GM23338 (cell line): ENCODE measurements around the gene TBPL1. TPM values are rescaled to one million over a fixed set of nuclear protein-coding genes. Genes with fewer than 3 reads are reported as not detected.

Experiments
- ATAC-seq: fragments of 200-7000 bp; cut with Tn5 transposase; 3 replicates; pipeline ENCODE4 v1.9.1; 2020
- DNase-seq: peaks from one replicate; pipeline ENCODE4 v3.0.0-alpha.2; 2015; ENCODE audit warnings: low spot score
- H2AFZ ChIP-seq: fragments of 200-600 bp; sonication (generic); 2 replicates; pipeline ENCODE4 v1.8.0; 2016; ENCODE audit warnings: antibody characterized with exemption, mild to moderate bottlenecking, moderate library complexity
- H3F3A ChIP-seq: fragments of 200-600 bp; sonication (generic); replicated peaks from 2 replicates; pipeline ENCODE4 v1.8.0; 2017; ENCODE audit warnings: antibody characterized with exemption, mixed run types, low read depth
- H3K27ac ChIP-seq: fragments of 200-600 bp; sonication (generic); 2 replicates; pipeline ENCODE4 v1.6.1; 2016; ENCODE audit warnings: low read depth
- H3K27me3 ChIP-seq: fragments of 200-600 bp; sonication (generic); 2 replicates; pipeline ENCODE4 v1.8.0; 2016; ENCODE audit warnings: mild to moderate bottlenecking, mixed run types, moderate library complexity; ENCODE audit not compliant: insufficient read depth
- H3K36me3 ChIP-seq: fragments of 200-600 bp; sonication (generic); 2 replicates; pipeline ENCODE4 v1.8.0; 2016; ENCODE audit warnings: mild to moderate bottlenecking; ENCODE audit not compliant: insufficient read depth
- H3K4me1 ChIP-seq: fragments of 200-600 bp; sonication (generic); 2 replicates; pipeline ENCODE4 v1.8.0; 2016; ENCODE audit warnings: mild to moderate bottlenecking, moderate library complexity; ENCODE audit not compliant: insufficient read depth
- H3K4me2 ChIP-seq: fragments of 200-600 bp; sonication (generic); 2 replicates; pipeline ENCODE4 v1.7.1; 2017; ENCODE audit warnings: mixed run types
- H3K4me3 ChIP-seq: fragments of 200-600 bp; sonication (generic); 2 replicates; pipeline ENCODE4 v1.6.1; 2016; ENCODE audit warnings: mixed run types
- H3K79me2 ChIP-seq: fragments of 200-600 bp; sonication (generic); replicated peaks from 2 replicates; pipeline ENCODE4 v1.8.0; 2017; ENCODE audit warnings: mild to moderate bottlenecking; ENCODE audit not compliant: insufficient read depth
- H3K9me2 ChIP-seq: fragments of 200-600 bp; sonication (generic); 2 replicates; pipeline ENCODE4 v1.8.0; 2017; ENCODE audit not compliant: insufficient read depth
- H4K20me1 ChIP-seq: fragments of 200-600 bp; sonication (generic); replicated peaks from 2 replicates; pipeline ENCODE4 v1.8.0; 2017; ENCODE audit warnings: mild to moderate bottlenecking; ENCODE audit not compliant: insufficient read depth
- H3K27ac Mint-ChIP-seq: 2 replicates; pipeline ENCODE4 v1.8.0; 2020; ENCODE audit warnings: inconsistent platforms, mild to moderate bottlenecking, moderate library complexity, mixed read lengths
- H3K27me3 Mint-ChIP-seq: 3 replicates; pipeline ENCODE4 v1.8.0; 2022; ENCODE audit warnings: low read depth, mild to moderate bottlenecking, moderate library complexity, mixed read lengths, inconsistent platforms; ENCODE audit not compliant: insufficient read depth, poor library complexity
- H3K36me3 Mint-ChIP-seq: 3 replicates; pipeline ENCODE4 v1.8.0; 2021; ENCODE audit warnings: low read depth, mild to moderate bottlenecking, inconsistent platforms, moderate library complexity, mixed read lengths
- H3K4me1 Mint-ChIP-seq: 3 replicates; pipeline ENCODE4 v1.8.0; 2020; ENCODE audit warnings: mild to moderate bottlenecking, inconsistent platforms, mixed read lengths
- H3K4me3 Mint-ChIP-seq: 3 replicates; pipeline ENCODE4 v1.8.0; 2021; ENCODE audit warnings: moderate library complexity, mild to moderate bottlenecking, inconsistent platforms, mixed read lengths
- H3K9me3 Mint-ChIP-seq: 3 replicates; pipeline ENCODE4 v1.8.0; 2020; ENCODE audit warnings: moderate library complexity, mild to moderate bottlenecking, inconsistent platforms, mixed read lengths
- CREB1 ChIP-seq: fragments of 250-450 bp; sonication (Bioruptor Pico); IDR thresholded peaks from 2 replicates; pipeline ENCODE4 v1.5.0; 2020; ENCODE audit warnings: low read depth, mild to moderate bottlenecking, moderate library complexity
- EZH2 ChIP-seq: fragments of 200-600 bp; sonication (generic); IDR thresholded peaks from one replicate; pipeline ENCODE4 v1.8.0; 2017; ENCODE audit warnings: antibody characterized with exemption, mild to moderate bottlenecking, low read depth; ENCODE audit not compliant: unreplicated experiment
- EZH2phosphoT487 ChIP-seq: fragments of 200-600 bp; sonication (generic); IDR thresholded peaks from one replicate; pipeline ENCODE4 v1.8.1; 2018; ENCODE audit warnings: antibody characterized with exemption; ENCODE audit not compliant: unreplicated experiment
- JUNB ChIP-seq: IDR thresholded peaks from one replicate; pipeline ENCODE4 v1.6.1; 2016; ENCODE audit warnings: antibody characterized with exemption; ENCODE audit not compliant: unreplicated experiment
- NANOG ChIP-seq: IDR thresholded peaks from 2 replicates; pipeline ENCODE4 v1.6.1; 2016; ENCODE audit warnings: antibody characterized with exemption, borderline replicate concordance
- POLR2AphosphoS5 ChIP-seq: IDR thresholded peaks from 2 replicates; pipeline ENCODE4 v1.6.1; 2016; ENCODE audit warnings: antibody characterized with exemption, low read depth
- STAT1 ChIP-seq: IDR thresholded peaks from one replicate; pipeline ENCODE4 v1.6.1; 2016; ENCODE audit warnings: antibody characterized with exemption; ENCODE audit not compliant: unreplicated experiment
- ZNF114 ChIP-seq: fragments of 250-450 bp; sonication (Bioruptor Pico); IDR thresholded peaks from 2 replicates; pipeline ENCODE4 v1.5.0; 2020; ENCODE audit warnings: mild to moderate bottlenecking, moderate library complexity
- ZNF331 ChIP-seq: fragments of 250-450 bp; sonication (Bioruptor Pico); IDR thresholded peaks from 2 replicates; pipeline ENCODE4 v1.5.0; 2020; ENCODE audit warnings: low read depth, mild to moderate bottlenecking, moderate library complexity
- polyA plus RNA-seq: library from polyadenylated mRNA; unstranded; fragments of >200 nt; fragmentation: Nextera tagmentation; extraction: Ambion mirVana; gene quantifications from 2 replicates; pipeline ENCODE4 v1.2.1, GENCODE V29; 2016
- total RNA-seq: library from RNA; depleted of rRNA; stranded (reverse); fragments of >200 nt; shearing (Covaris generic); gene quantifications from 2 replicates; pipeline ENCODE4 v1.2.3, GENCODE V29; 2014
- TF ChIP-seq, protein P1 (sequence below), 2 experiments: fragments of 200-600 bp in 1 of 2; sonication (generic) in 1 of 2; conservative IDR thresholded peaks; 2 replicates each; pipeline versions ENCODE4 v1.5.1 to v1.6.1; 2016 to 2017; ENCODE audit warnings: antibody characterized with exemption in 2 of 2, low read depth in 2 of 2, mild to moderate bottlenecking in 2 of 2, moderate library complexity in 1 of 2
- TF ChIP-seq, protein P2 (sequence below): IDR thresholded peaks from one replicate; pipeline ENCODE4 v1.6.1; 2018; ENCODE audit warnings: antibody characterized with exemption; ENCODE audit not compliant: unreplicated experiment
- TF ChIP-seq, protein P3 (sequence below): IDR thresholded peaks from 2 replicates; pipeline ENCODE4 v1.6.1; 2016; ENCODE audit warnings: antibody characterized with exemption

Gene TBPL1
- total and polyA plus RNA-seq, 2 experiments from 2014 or later, result 72.9 to 139 TPM

DNA sequence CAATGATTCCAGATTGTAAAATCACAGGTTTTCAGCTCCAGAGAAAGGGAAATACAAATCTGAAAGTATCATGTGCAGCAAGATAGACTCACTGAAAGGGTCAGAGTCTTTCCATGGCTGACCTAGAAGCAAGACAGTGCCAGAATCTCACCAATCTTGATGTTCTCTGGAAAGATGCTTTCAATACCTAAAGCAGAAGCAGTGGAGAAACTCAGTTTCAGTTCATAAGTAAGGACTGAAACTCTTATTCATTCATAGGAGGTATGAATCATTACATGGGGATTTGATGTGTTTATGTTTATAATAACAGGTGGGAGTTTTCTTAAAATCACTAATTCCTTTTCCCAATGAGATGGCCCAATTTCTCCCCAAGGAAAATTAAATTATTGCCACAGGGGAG lies 56.9 kb downstream of the TBPL1 start (continued):
- TF ChIP-seq, protein P1, sequence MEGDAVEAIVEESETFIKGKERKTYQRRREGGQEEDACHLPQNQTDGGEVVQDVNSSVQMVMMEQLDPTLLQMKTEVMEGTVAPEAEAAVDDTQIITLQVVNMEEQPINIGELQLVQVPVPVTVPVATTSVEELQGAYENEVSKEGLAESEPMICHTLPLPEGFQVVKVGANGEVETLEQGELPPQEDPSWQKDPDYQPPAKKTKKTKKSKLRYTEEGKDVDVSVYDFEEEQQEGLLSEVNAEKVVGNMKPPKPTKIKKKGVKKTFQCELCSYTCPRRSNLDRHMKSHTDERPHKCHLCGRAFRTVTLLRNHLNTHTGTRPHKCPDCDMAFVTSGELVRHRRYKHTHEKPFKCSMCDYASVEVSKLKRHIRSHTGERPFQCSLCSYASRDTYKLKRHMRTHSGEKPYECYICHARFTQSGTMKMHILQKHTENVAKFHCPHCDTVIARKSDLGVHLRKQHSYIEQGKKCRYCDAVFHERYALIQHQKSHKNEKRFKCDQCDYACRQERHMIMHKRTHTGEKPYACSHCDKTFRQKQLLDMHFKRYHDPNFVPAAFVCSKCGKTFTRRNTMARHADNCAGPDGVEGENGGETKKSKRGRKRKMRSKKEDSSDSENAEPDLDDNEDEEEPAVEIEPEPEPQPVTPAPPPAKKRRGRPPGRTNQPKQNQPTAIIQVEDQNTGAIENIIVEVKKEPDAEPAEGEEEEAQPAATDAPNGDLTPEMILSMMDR (conservative IDR thresholded peaks at IDR 0.05; ENCODE audit: low read depth in 2 of 2), result no peak
- TF ChIP-seq POLR2AphosphoS5 (no peak), STAT1 (no peak), NANOG (no peak), CREB1 (CRISPR knock-in tag) (no peak), ZNF114 (CRISPR knock-in tag) (no peak)

DNA sequence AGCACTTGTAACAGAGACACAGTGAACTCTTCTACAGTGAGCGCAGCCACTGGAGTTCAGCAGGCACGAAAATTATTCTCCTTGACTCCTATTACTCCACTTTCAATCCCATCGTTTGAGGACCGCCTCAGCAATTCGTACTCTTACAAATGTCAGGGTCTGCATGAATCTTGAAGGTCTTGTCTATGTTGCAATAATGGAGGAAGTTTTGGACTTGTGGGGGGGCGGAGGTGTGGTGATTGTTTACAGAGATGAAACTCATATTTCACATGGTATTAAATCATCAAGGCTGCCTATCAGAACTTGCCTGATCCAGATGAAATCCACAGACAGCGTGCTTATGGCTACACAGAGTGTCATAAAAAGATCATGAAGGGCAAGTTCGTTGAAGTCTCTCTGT lies 57.4 kb downstream of the TBPL1 start:
- H4K20me1 ChIP-seq, result no peaks in the 10 kb centered on the region
- no peak overlapping the region for H3K27ac ChIP-seq
- DNase-seq (no peak), ATAC-seq (no peak)
- TF ChIP-seq NANOG, result no peak
- no peaks in the 10 kb centered on the region for H3K36me3 Mint-ChIP-seq
- no peak overlapping the region for H3K4me3 ChIP-seq
- H3K27me3 Mint-ChIP-seq, result peaks cover 4% of the 10 kb centered on the region
- H3K9me2 ChIP-seq, result no peaks in the 10 kb centered on the region
- no peaks in the 10 kb centered on the region for H3K9me3 Mint-ChIP-seq
- H3K79me2 ChIP-seq, result no peaks in the 10 kb centered on the region
- H3K4me3 Mint-ChIP-seq, result no peak overlapping the region
- no peak overlapping the region for H3K27ac Mint-ChIP-seq
- H2AFZ ChIP-seq, result no peak overlapping the region
- H3K36me3 ChIP-seq, result no peaks in the 10 kb centered on the region
- no peaks in the 10 kb centered on the region for H3F3A ChIP-seq
- H3K4me1 Mint-ChIP-seq, result peaks cover 13% of the 10 kb centered on the region
- H3K4me2 ChIP-seq, result no peak overlapping the region
- no peaks in the 10 kb centered on the region for H3K27me3 ChIP-seq
- H3K4me1 ChIP-seq, result peaks cover 7% of the 10 kb centered on the region

DNA sequence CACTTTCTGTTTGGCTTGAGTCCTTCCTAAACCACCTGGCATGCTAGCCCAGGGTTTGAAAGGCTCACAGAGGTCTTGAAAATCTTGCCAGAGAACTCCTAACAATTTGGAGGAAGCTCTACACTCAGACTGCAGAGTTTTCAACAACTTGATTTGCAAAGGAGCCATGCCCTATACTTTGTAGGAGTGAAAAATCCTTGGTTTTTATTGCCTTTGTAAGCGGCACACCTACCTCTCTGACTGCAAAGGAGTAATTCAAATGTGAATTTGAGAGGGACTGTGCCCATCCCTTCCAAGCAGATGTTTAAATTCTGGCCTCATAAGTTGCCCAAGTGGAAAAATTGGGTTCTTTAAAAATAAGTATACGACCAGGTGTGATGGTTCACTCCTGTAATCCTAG lies 58.0 kb downstream of the TBPL1 start:
- Mint-ChIP-seq H3K4me1 (peaks cover 17% of the 10 kb centered on the region), H3K27ac (no peak overlapping the region; the same call in 1 of the 2 replicates)
- no peaks in the 10 kb centered on the region for H3K36me3 ChIP-seq
- TF ChIP-seq NANOG (no peak), EZH2 (no peak), STAT1 (no peak), EZH2phosphoT487 (no peak), JUNB (no peak), ZNF331 (no peak), ZNF114 (CRISPR knock-in tag) (no peak), POLR2AphosphoS5 (no peak)
- TF ChIP-seq, protein P2, sequence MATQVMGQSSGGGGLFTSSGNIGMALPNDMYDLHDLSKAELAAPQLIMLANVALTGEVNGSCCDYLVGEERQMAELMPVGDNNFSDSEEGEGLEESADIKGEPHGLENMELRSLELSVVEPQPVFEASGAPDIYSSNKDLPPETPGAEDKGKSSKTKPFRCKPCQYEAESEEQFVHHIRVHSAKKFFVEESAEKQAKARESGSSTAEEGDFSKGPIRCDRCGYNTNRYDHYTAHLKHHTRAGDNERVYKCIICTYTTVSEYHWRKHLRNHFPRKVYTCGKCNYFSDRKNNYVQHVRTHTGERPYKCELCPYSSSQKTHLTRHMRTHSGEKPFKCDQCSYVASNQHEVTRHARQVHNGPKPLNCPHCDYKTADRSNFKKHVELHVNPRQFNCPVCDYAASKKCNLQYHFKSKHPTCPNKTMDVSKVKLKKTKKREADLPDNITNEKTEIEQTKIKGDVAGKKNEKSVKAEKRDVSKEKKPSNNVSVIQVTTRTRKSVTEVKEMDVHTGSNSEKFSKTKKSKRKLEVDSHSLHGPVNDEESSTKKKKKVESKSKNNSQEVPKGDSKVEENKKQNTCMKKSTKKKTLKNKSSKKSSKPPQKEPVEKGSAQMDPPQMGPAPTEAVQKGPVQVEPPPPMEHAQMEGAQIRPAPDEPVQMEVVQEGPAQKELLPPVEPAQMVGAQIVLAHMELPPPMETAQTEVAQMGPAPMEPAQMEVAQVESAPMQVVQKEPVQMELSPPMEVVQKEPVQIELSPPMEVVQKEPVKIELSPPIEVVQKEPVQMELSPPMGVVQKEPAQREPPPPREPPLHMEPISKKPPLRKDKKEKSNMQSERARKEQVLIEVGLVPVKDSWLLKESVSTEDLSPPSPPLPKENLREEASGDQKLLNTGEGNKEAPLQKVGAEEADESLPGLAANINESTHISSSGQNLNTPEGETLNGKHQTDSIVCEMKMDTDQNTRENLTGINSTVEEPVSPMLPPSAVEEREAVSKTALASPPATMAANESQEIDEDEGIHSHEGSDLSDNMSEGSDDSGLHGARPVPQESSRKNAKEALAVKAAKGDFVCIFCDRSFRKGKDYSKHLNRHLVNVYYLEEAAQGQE, result no peak
- TF ChIP-seq, protein P1 (conservative IDR thresholded peaks at IDR 0.05; ENCODE audit: low read depth in 2 of 2), result no peak
- TF ChIP-seq, protein P3, sequence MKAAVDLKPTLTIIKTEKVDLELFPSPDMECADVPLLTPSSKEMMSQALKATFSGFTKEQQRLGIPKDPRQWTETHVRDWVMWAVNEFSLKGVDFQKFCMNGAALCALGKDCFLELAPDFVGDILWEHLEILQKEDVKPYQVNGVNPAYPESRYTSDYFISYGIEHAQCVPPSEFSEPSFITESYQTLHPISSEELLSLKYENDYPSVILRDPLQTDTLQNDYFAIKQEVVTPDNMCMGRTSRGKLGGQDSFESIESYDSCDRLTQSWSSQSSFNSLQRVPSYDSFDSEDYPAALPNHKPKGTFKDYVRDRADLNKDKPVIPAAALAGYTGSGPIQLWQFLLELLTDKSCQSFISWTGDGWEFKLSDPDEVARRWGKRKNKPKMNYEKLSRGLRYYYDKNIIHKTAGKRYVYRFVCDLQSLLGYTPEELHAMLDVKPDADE, result no peak

More for the DNA sequence above, 58.0 kb downstream of the TBPL1 start:
- ATAC-seq (no peak), DNase-seq (no peak)
- Histone ChIP-seq H3F3A (no peaks in the 10 kb centered on the region), H3K79me2 (no peaks in the 10 kb centered on the region), H2AFZ (no peak overlapping the region), H3K4me3 (no peak overlapping the region), H4K20me1 (no peaks in the 10 kb centered on the region), H3K4me2 (no peak overlapping the region), H3K27me3 (no peaks in the 10 kb centered on the region), H3K27ac (no peak overlapping the region), H3K9me2 (no peaks in the 10 kb centered on the region), H3K4me1 (peaks cover 12% of the 10 kb centered on the region)
- Mint-ChIP-seq H3K27me3 (peaks cover 4% of the 10 kb centered on the region), H3K36me3 (no peaks in the 10 kb centered on the region), H3K9me3 (no peaks in the 10 kb centered on the region), H3K4me3 (no peak overlapping the region)
